Fibroblast of pulmonary artery (primary cell): ENCODE data around the gene NFE2.
A peak's percentile ranks its signal among the peaks of the same experiment; 100 is the strongest.

Experiments
- DNase-seq: peaks from one replicate; pipeline ENCODE4 v3.0.0-alpha.2; 2010; ENCODE audit warnings: low read depth
- H3K4me3 ChIP-seq: replicated peaks from 2 replicates; pipeline ENCODE4 v1.5.1; 2011; ENCODE audit warnings: low read depth, mild to moderate bottlenecking, control low read depth, low read length, moderate library complexity
- CTCF ChIP-seq: IDR thresholded peaks from 2 replicates; pipeline ENCODE4 v1.5.1; 2011; ENCODE audit warnings: mild to moderate bottlenecking, control low read depth, low read length, inconsistent platforms; ENCODE audit errors: missing control alignments

The NFE2 gene

GRCh38 chr12:54270345-54270744 lies 30.5 kb downstream of the NFE2 start:
- no peak overlapping the region for H3K4me3 ChIP-seq
- no peak for DNase-seq
- TF ChIP-seq CTCF: no peak

GRCh38 chr12:54266852-54267251 lies 34.0 kb downstream of the NFE2 start:
- DNase-seq: no peak
- H3K4me3 ChIP-seq: no peak overlapping the region
- no peak for TF ChIP-seq CTCF

GRCh38 chr12:54265364-54265812 lies 35.4 kb downstream of the NFE2 start:
- H3K4me3 ChIP-seq: no peak overlapping the region
- no peak for TF ChIP-seq CTCF
- DNase-seq: no peak

GRCh38 chr12:54262403-54262925 lies 38.4 kb downstream of the NFE2 start:
- no peak overlapping the region for H3K4me3 ChIP-seq
- DNase-seq: peak; percentile 58
- no peak for TF ChIP-seq CTCF

- no peak for TF ChIP-seq CTCF
- H3K4me3 ChIP-seq: no peak overlapping the region
- DNase-seq: no peak
Observed at GRCh38 chr12:54261815-54262402, 38.9 kb downstream of the NFE2 start.

- peak overlapping the region; percentile 57 for H3K4me3 ChIP-seq
- peak; percentile 89 for DNase-seq
- TF ChIP-seq CTCF: no peak
Observed at GRCh38 chr12:54259194-54260011, 41.4 kb downstream of the NFE2 start.
